GM23338 (cell line): ENCODE measurements around the gene ATP10A. TPM values are rescaled to one million over a fixed set of nuclear protein-coding genes. Genes with fewer than 3 reads are reported as not detected.

Experiments
- ATAC-seq: fragments of 200-7000 bp; cut with Tn5 transposase; 3 replicates; pipeline ENCODE4 v1.9.1; 2020
- DNase-seq: peaks from one replicate; pipeline ENCODE4 v3.0.0-alpha.2; 2015; ENCODE audit warnings: low spot score
- H2AFZ ChIP-seq: fragments of 200-600 bp; sonication (generic); 2 replicates; pipeline ENCODE4 v1.8.0; 2016; ENCODE audit warnings: antibody characterized with exemption, mild to moderate bottlenecking, moderate library complexity
- H3F3A ChIP-seq: fragments of 200-600 bp; sonication (generic); replicated peaks from 2 replicates; pipeline ENCODE4 v1.8.0; 2017; ENCODE audit warnings: antibody characterized with exemption, mixed run types, low read depth
- H3K27ac ChIP-seq: fragments of 200-600 bp; sonication (generic); 2 replicates; pipeline ENCODE4 v1.6.1; 2016; ENCODE audit warnings: low read depth
- H3K27me3 ChIP-seq: fragments of 200-600 bp; sonication (generic); 2 replicates; pipeline ENCODE4 v1.8.0; 2016; ENCODE audit warnings: mild to moderate bottlenecking, mixed run types, moderate library complexity; ENCODE audit not compliant: insufficient read depth
- H3K36me3 ChIP-seq: fragments of 200-600 bp; sonication (generic); 2 replicates; pipeline ENCODE4 v1.8.0; 2016; ENCODE audit warnings: mild to moderate bottlenecking; ENCODE audit not compliant: insufficient read depth
- H3K4me1 ChIP-seq: fragments of 200-600 bp; sonication (generic); 2 replicates; pipeline ENCODE4 v1.8.0; 2016; ENCODE audit warnings: mild to moderate bottlenecking, moderate library complexity; ENCODE audit not compliant: insufficient read depth
- H3K4me2 ChIP-seq: fragments of 200-600 bp; sonication (generic); 2 replicates; pipeline ENCODE4 v1.7.1; 2017; ENCODE audit warnings: mixed run types
- H3K4me3 ChIP-seq: fragments of 200-600 bp; sonication (generic); 2 replicates; pipeline ENCODE4 v1.6.1; 2016; ENCODE audit warnings: mixed run types
- H3K79me2 ChIP-seq: fragments of 200-600 bp; sonication (generic); replicated peaks from 2 replicates; pipeline ENCODE4 v1.8.0; 2017; ENCODE audit warnings: mild to moderate bottlenecking; ENCODE audit not compliant: insufficient read depth
- H3K9me2 ChIP-seq: fragments of 200-600 bp; sonication (generic); 2 replicates; pipeline ENCODE4 v1.8.0; 2017; ENCODE audit not compliant: insufficient read depth
- H4K20me1 ChIP-seq: fragments of 200-600 bp; sonication (generic); replicated peaks from 2 replicates; pipeline ENCODE4 v1.8.0; 2017; ENCODE audit warnings: mild to moderate bottlenecking; ENCODE audit not compliant: insufficient read depth
- H3K27ac Mint-ChIP-seq: 2 replicates; pipeline ENCODE4 v1.8.0; 2020; ENCODE audit warnings: inconsistent platforms, mild to moderate bottlenecking, moderate library complexity, mixed read lengths
- H3K27me3 Mint-ChIP-seq: 3 replicates; pipeline ENCODE4 v1.8.0; 2022; ENCODE audit warnings: low read depth, mild to moderate bottlenecking, moderate library complexity, mixed read lengths, inconsistent platforms; ENCODE audit not compliant: insufficient read depth, poor library complexity
- H3K36me3 Mint-ChIP-seq: 3 replicates; pipeline ENCODE4 v1.8.0; 2021; ENCODE audit warnings: low read depth, mild to moderate bottlenecking, inconsistent platforms, moderate library complexity, mixed read lengths
- H3K4me1 Mint-ChIP-seq: 3 replicates; pipeline ENCODE4 v1.8.0; 2020; ENCODE audit warnings: mild to moderate bottlenecking, inconsistent platforms, mixed read lengths
- H3K4me3 Mint-ChIP-seq: 3 replicates; pipeline ENCODE4 v1.8.0; 2021; ENCODE audit warnings: moderate library complexity, mild to moderate bottlenecking, inconsistent platforms, mixed read lengths
- H3K9me3 Mint-ChIP-seq: 3 replicates; pipeline ENCODE4 v1.8.0; 2020; ENCODE audit warnings: moderate library complexity, mild to moderate bottlenecking, inconsistent platforms, mixed read lengths
- CREB1 ChIP-seq: fragments of 250-450 bp; sonication (Bioruptor Pico); IDR thresholded peaks from 2 replicates; pipeline ENCODE4 v1.5.0; 2020; ENCODE audit warnings: low read depth, mild to moderate bottlenecking, moderate library complexity
- ETS1 ChIP-seq: IDR thresholded peaks from 2 replicates; pipeline ENCODE4 v1.6.1; 2016; ENCODE audit warnings: antibody characterized with exemption
- EZH2 ChIP-seq: fragments of 200-600 bp; sonication (generic); IDR thresholded peaks from one replicate; pipeline ENCODE4 v1.8.0; 2017; ENCODE audit warnings: antibody characterized with exemption, mild to moderate bottlenecking, low read depth; ENCODE audit not compliant: unreplicated experiment
- EZH2phosphoT487 ChIP-seq: fragments of 200-600 bp; sonication (generic); IDR thresholded peaks from one replicate; pipeline ENCODE4 v1.8.1; 2018; ENCODE audit warnings: antibody characterized with exemption; ENCODE audit not compliant: unreplicated experiment
- JUNB ChIP-seq: IDR thresholded peaks from one replicate; pipeline ENCODE4 v1.6.1; 2016; ENCODE audit warnings: antibody characterized with exemption; ENCODE audit not compliant: unreplicated experiment
- NANOG ChIP-seq: IDR thresholded peaks from 2 replicates; pipeline ENCODE4 v1.6.1; 2016; ENCODE audit warnings: antibody characterized with exemption, borderline replicate concordance
- STAT1 ChIP-seq: IDR thresholded peaks from one replicate; pipeline ENCODE4 v1.6.1; 2016; ENCODE audit warnings: antibody characterized with exemption; ENCODE audit not compliant: unreplicated experiment
- ZNF114 ChIP-seq: fragments of 250-450 bp; sonication (Bioruptor Pico); IDR thresholded peaks from 2 replicates; pipeline ENCODE4 v1.5.0; 2020; ENCODE audit warnings: mild to moderate bottlenecking, moderate library complexity
- ZNF331 ChIP-seq: fragments of 250-450 bp; sonication (Bioruptor Pico); IDR thresholded peaks from 2 replicates; pipeline ENCODE4 v1.5.0; 2020; ENCODE audit warnings: low read depth, mild to moderate bottlenecking, moderate library complexity
- ZNF462 ChIP-seq: fragments of 250-450 bp; sonication (Bioruptor Pico); IDR thresholded peaks from 2 replicates; pipeline ENCODE4 v1.5.0; 2020; ENCODE audit warnings: mild to moderate bottlenecking, moderate library complexity
- polyA plus RNA-seq: library from polyadenylated mRNA; unstranded; fragments of >200 nt; fragmentation: Nextera tagmentation; extraction: Ambion mirVana; gene quantifications from 2 replicates; pipeline ENCODE4 v1.2.1, GENCODE V29; 2016
- total RNA-seq: library from RNA; depleted of rRNA; stranded (reverse); fragments of >200 nt; shearing (Covaris generic); gene quantifications from 2 replicates; pipeline ENCODE4 v1.2.3, GENCODE V29; 2014

The ATP10A gene
- total and polyA plus RNA-seq, 2 experiments from 2014 or later, result 0.36 to 5.6 TPM

GRCh38 chr15:25825207-25825606 is 37.9 kb downstream of the ATP10A start (continued):
- TF ChIP-seq ZNF462 (CRISPR knock-in tag), result no peak

GRCh38 chr15:25824618-25825017 is 38.5 kb downstream of the ATP10A start:
- Histone ChIP-seq H3K27me3 (no peaks in the 10 kb centered on the region), H3K4me1 (no peaks in the 10 kb centered on the region), H3K36me3 (no peaks in the 10 kb centered on the region), H4K20me1 (no peaks in the 10 kb centered on the region), H3K79me2 (no peaks in the 10 kb centered on the region), H3K27ac (no peak overlapping the region), H3F3A (no peaks in the 10 kb centered on the region), H3K4me3 (no peak overlapping the region), H3K9me2 (peaks cover 5% of the 10 kb centered on the region; the same call in 1 of the 2 replicates), H3K4me2 (no peak overlapping the region), H2AFZ (no peak overlapping the region)
- H3K27ac Mint-ChIP-seq, result no peak overlapping the region
- H3K4me1 Mint-ChIP-seq, result peaks cover 6% of the 10 kb centered on the region
- H3K36me3 Mint-ChIP-seq, result no peaks in the 10 kb centered on the region
- no peaks in the 10 kb centered on the region; the same call in 2 of the 3 replicates for H3K9me3 Mint-ChIP-seq
- no peak for ATAC-seq
- H3K27me3 Mint-ChIP-seq, result peaks cover 3% of the 10 kb centered on the region
- no peak overlapping the region for H3K4me3 Mint-ChIP-seq
- DNase-seq, result no peak
- no peak for TF ChIP-seq ZNF462 (CRISPR knock-in tag)
- TF ChIP-seq EZH2phosphoT487, result no peak
- no peak for TF ChIP-seq EZH2
- TF ChIP-seq NANOG, result no peak
- TF ChIP-seq ETS1, result no peak
- no peak for TF ChIP-seq ZNF114
- TF ChIP-seq STAT1, result no peak
- TF ChIP-seq ZNF331 (CRISPR knock-in tag), result no peak
- no peak for TF ChIP-seq CREB1
- TF ChIP-seq JUNB, result no peak
